ENCODE measurements around the gene SLC39A6.

SLC39A6 gene

GRCh38 chr18:36176177-36176584, 47.0 kb upstream of the SLC39A6 start:
- Histone ChIP-seq H3K4me3 (ENCODE audit: low read depth, low read length) (no peak overlapping the region), H3K9me3 (ENCODE audit: control insufficient read depth, insufficient read depth, low read depth, low read length) (no peaks in the 10 kb centered on the region), H3K27ac (ENCODE audit: extremely low read depth, low read depth, low read length) (no peak overlapping the region), H3K36me3 (ENCODE audit: control insufficient read depth in 2 of 2, insufficient read depth in 1 of 2, low read length in 2 of 2) (peaks cover 6 to 65% of the 10 kb centered on the region in 2 experiments; a peak in 2 of 3 replicates), H3K4me1 (ENCODE audit: control insufficient read depth, insufficient read depth, low read length) (no peaks in the 10 kb centered on the region)
- CTCF ChIA-PET = interaction anchor here (1.1 kb wide), 1 partner anchor 108 kb away, joined by 3 read pairs; no protein-coding TSS in a partner anchor
- no peak for TF ChIP-seq ZNF10 (tag by site-specific recombination; IDR thresholded peaks at IDR 0.05)
- no peak for TF ChIP-seq MYNN (tag by site-specific recombination; IDR thresholded peaks at IDR 0.05; ENCODE audit: borderline replicate concordance)
- TF ChIP-seq ZNF473 (tag by site-specific recombination; IDR thresholded peaks at IDR 0.05) = no peak
- TF ChIP-seq ZNF837 (tag by site-specific recombination; IDR thresholded peaks at IDR 0.05) = no peak
- no peak for TF ChIP-seq ZBTB1 (tag by site-specific recombination; IDR thresholded peaks at IDR 0.05)
- TF ChIP-seq ZNF155 (tag by site-specific recombination; IDR thresholded peaks at IDR 0.05) = no peak
- TF ChIP-seq GLI2 (tag by site-specific recombination; IDR thresholded peaks at IDR 0.05; ENCODE audit: borderline replicate concordance, low read depth) = no peak
- no peak for TF ChIP-seq KLF1 (tag by site-specific recombination; IDR thresholded peaks at IDR 0.05)
- no peak for TF ChIP-seq ZNF426 (tag by site-specific recombination; IDR thresholded peaks at IDR 0.05)
- TF ChIP-seq SP7 (tag by site-specific recombination; IDR thresholded peaks at IDR 0.05) = no peak
- no peak for TF ChIP-seq ZNF677 (tag by site-specific recombination; IDR thresholded peaks at IDR 0.05)
- no peak for TF ChIP-seq KLF17 (tag by site-specific recombination; IDR thresholded peaks at IDR 0.05)
- POLR2A ChIA-PET = interaction anchor here (0.9 kb wide), 1 partner anchor 47 kb away, joined by 3 read pairs; the partner anchor contains the start of genes ELP2 and SLC39A6

- Histone ChIP-seq H3K4me3 (ENCODE audit: low read depth, low read length) (no peak overlapping the region), H3K36me3 (ENCODE audit: control insufficient read depth in 2 of 2, insufficient read depth in 1 of 2, low read length in 2 of 2) (peaks cover 6 to 72% of the 10 kb centered on the region in 2 experiments; a peak in 2 of 3 replicates), H3K27ac (ENCODE audit: extremely low read depth, low read depth, low read length) (no peak overlapping the region), H3K4me1 (ENCODE audit: control insufficient read depth, insufficient read depth, low read length) (no peaks in the 10 kb centered on the region), H3K9me3 (ENCODE audit: control insufficient read depth, insufficient read depth, low read depth, low read length) (no peaks in the 10 kb centered on the region)
- POLR2A ChIA-PET = interaction anchor here (0.9 kb wide), 1 partner anchor 46 kb away, joined by 3 read pairs; the partner anchor contains the start of genes ELP2 and SLC39A6
- TF ChIP-seq ZNF521 (tag by site-specific recombination; IDR thresholded peaks at IDR 0.05) = no peak
- no peak for TF ChIP-seq ZNF174 (tag by site-specific recombination; IDR thresholded peaks at IDR 0.05)
- no peak for TF ChIP-seq RBAK (tag by site-specific recombination; IDR thresholded peaks at IDR 0.05)
- no peak for TF ChIP-seq ZNF112 (tag by site-specific recombination; IDR thresholded peaks at IDR 0.05)
- no peak for TF ChIP-seq ZNF596 (tag by site-specific recombination; IDR thresholded peaks at IDR 0.05)
- TF ChIP-seq ZBTB21 (tag by site-specific recombination; IDR thresholded peaks at IDR 0.05) = no peak
- TF ChIP-seq ZNF140 (tag by site-specific recombination; IDR thresholded peaks at IDR 0.05) = no peak
- TF ChIP-seq GLI2 (tag by site-specific recombination; IDR thresholded peaks at IDR 0.05; ENCODE audit: borderline replicate concordance, low read depth) = no peak
- no peak for TF ChIP-seq ZFP69B (tag by site-specific recombination; IDR thresholded peaks at IDR 0.05)
- CTCF ChIA-PET = interaction anchor here (1.1 kb wide), 1 partner anchor 109 kb away, joined by 3 read pairs; no protein-coding TSS in a partner anchor
These were observed 46.3 kb upstream of the SLC39A6 start for GRCh38 chr18:36175481-36175880.

- ChIA-PET CTCF (interaction anchor here (0.7 kb wide), 1 partner anchor 1360 kb away, joined by 3 read pairs; no protein-coding TSS in a partner anchor), POLR2A (no interaction called here)
- Histone ChIP-seq H3K4me1 (ENCODE audit: control insufficient read depth, insufficient read depth, low read length) (no peaks in the 10 kb centered on the region), H3K36me3 (ENCODE audit: control insufficient read depth in 2 of 2, insufficient read depth in 1 of 2, low read length in 2 of 2) (peaks cover 16 to 92% of the 10 kb centered on the region in 2 experiments; a peak in 2 of 3 replicates), H3K4me3 (ENCODE audit: low read depth, low read length) (no peak overlapping the region), H3K9me3 (ENCODE audit: control insufficient read depth, insufficient read depth, low read depth, low read length) (no peaks in the 10 kb centered on the region), H3K27ac (ENCODE audit: extremely low read depth, low read depth, low read length) (no peak overlapping the region)
- TF ChIP-seq TSHZ1 (tag by site-specific recombination; IDR thresholded peaks at IDR 0.05; ENCODE audit: borderline replicate concordance) (no peak), ZNF768 (tag by site-specific recombination; IDR thresholded peaks at IDR 0.05) (no peak), ZNF24 (tag by site-specific recombination; IDR thresholded peaks at IDR 0.05) (no peak), ZNF473 (tag by site-specific recombination; IDR thresholded peaks at IDR 0.05) (no peak), ZNF664 (tag by site-specific recombination; IDR thresholded peaks at IDR 0.05) (no peak), ZNF544 (tag by site-specific recombination; IDR thresholded peaks at IDR 0.05) (no peak), ZIC2 (tag by site-specific recombination; IDR thresholded peaks at IDR 0.05) (no peak), ZFP3 (tag by site-specific recombination; IDR thresholded peaks at IDR 0.05; ENCODE audit: low read depth) (no peak)
These were observed 40.8 kb upstream of the SLC39A6 start for GRCh38 chr18:36169938-36170337.
